Posterior cingulate gyrus (tissue), 11 donors: ENCODE results near the gene PCDHB11.
"Not testable (repeated sequence)": the region's sequence is repeated elsewhere in the genome, so short reads cannot be mapped to it uniquely, and the experiment has no call there.

Experiments
- DNase-seq, 10 donors: peaks; one replicate each; pipeline versions ENCODE4 v3.0.0 to v3.0.0-alpha.2; 2020 to 2021; ENCODE audit warnings: mixed read lengths in 3 of 10
- intact Hi-C: fragments of 100-400 bp; cut with DNase I; formaldehyde crosslinking; loops from one replicate; pipeline ENCODE4 v1.15.1; 2023

PCDHB11 gene

DNA sequence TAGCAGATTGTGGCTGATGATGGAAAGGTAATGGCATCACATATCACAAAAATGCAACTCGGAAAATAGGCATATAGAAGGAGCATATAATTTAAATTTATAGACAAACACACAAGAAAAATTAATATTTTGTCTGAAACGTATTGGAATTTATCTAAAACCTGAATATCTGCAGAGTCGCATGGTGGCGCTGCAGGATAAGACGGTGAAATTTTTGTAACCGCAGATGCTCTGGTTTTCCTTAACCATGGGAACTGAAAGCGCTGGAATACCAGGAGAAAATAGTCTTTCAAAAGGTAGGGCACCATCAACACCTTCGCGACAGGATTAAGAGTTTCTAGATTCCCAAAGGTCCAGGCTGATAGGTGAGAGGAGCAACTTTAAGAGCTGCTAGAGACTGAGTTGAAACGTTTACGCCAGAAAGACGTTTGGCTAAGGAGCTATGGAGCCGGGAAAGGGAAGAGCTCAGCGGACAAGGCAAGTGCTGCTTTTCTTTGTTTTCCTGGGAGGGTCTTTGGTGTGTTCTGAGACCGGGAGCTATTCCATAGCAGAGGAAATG is 34.8 kb downstream of the PCDHB11 start:
- intact Hi-C loops, result no loop called here
- DNase-seq, result no peak

DNA sequence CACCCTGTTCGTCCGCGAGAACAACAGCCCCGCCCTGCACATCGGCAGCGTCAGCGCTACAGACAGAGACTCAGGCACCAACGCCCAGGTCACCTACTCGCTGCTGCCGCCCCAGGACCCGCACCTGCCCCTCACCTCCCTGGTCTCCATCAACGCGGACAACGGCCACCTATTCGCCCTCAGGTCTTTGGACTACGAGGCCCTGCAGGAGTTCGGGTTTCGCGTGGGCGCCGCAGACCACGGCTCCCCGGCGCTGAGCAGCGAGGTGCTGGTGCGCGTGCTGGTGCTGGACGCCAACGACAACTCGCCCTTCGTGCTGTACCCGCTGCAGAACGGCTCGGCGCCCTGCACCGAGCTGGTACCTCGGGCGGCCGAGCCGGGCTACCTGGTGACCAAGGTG is 36.5 kb downstream of the PCDHB11 start:
- intact Hi-C loops, result not testable (repeated sequence)
- peak in 1 of 10 donors; percentile 67 for DNase-seq

DNA sequence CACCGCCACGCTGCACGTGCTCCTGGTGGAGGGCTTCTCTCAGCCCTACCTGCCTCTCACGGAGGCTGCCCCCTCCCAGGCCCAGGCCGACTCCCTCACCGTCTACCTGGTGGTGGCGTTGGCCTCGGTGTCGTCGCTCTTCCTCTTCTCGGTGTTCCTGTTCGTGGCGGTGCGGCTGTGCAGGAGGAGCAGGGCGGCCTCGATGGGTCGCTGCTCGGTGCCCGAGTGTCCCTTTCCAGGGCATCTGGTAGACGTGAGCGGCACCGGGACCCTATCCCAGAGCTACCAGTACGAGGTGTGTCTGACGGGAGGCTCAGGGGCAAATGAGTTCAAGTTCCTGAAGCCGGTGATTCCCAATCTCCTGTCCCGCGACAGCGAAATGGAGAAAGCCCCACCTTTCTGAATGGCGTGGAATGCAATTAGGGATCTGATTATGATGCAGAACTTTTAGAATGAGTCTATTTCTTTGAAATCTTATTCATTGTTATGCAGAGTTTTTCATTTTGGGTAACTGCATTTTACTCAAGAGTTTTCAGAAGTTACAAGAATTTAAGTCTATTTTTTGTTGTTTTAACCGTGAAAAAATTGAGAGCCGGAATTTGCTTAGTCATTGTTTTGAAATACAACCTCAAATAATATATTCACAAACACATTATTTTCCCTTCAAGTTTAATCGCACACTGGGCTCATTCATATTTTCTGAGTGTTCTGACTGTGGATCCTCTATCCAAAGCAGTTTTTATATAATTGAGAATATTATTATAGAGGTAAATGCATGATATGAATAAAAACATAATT is 37.3 kb downstream of the PCDHB11 start:
- intact Hi-C loops, result no loop called here
- peak in 1 of 10 donors; percentile 73 for DNase-seq

DNA sequence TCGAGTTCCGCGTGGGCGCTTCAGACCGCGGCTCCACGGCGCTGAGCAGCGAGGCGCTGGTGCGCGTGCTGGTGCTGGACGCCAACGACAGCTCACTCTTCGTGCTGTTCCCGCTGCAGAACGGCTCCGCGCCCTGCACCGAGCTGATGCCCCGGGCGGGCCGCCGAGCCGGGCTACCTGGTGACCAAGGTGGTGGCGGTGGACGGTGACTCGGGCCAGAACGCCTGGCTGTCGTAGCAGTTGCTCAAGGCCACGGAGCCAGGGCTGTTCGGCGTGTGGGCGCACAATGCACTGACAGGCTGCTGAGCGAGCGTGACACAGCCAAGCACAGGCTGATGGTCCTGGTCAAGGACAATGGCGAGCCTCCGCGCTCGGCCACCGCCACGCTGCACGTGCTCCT is 42.1 kb downstream of the PCDHB11 start:
- DNase-seq, result peak in 1 of 10 donors; percentile 66
- intact Hi-C loops, result no loop called here

DNA sequence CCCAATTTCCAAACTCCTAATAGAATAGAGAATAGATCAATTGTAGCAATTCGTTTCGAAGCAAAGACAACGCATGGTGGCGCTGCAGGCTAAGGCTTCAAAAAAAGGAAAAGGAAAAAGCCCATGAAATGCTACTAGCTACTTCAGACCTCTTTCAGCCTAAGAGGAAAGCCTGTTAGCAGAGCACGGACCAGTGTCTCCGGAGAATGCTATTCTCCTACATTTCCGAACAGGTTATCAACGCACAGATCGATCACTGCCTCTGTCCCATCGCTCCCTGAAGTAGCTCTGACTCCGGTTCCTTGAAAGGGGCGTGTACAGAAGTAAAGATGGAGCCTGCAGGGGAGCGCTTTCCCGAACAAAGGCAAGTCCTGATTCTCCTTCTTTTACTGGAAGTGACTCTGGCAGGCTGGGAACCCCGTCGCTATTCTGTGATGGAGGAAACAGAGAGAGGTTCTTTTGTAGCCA is 45.9 kb downstream of the PCDHB11 start, which contains the start of gene PCDHB15:
TSS of gene PCDHB15 (plus strand) at position 146 of the 468 bp plus-strand sequence. CDS start at position 330, 184 bp downstream.
- intact Hi-C loops, result loop anchor here (5.0 kb wide), 1 partner anchor 317 kb away; no protein-coding TSS in a partner anchor
- DNase-seq, result peak in 3 of 10 donors; percentile 30 to 41 (median 31)

DNA sequence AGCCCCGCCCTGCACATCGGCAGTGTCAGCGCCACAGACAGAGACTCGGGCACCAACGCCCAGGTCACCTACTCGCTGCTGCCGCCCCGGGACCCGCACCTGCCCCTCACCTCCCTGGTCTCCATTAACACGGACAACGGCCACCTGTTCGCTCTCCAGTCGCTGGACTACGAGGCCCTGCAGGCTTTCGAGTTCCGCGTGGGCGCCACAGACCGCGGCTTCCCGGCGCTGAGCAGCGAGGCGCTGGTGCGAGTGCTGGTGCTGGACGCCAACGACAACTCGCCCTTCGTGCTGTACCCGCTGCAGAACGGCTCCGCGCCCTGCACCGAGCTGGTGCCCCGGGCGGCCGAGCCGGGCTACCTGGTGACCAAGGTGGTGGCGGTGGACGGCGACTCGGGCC is 47.5 kb downstream of the PCDHB11 start:
- DNase-seq, result not testable (repeated sequence)
- intact Hi-C loops, result loop anchor here (5.0 kb wide), 1 partner anchor 315 kb away; no protein-coding TSS in a partner anchor

DNA sequence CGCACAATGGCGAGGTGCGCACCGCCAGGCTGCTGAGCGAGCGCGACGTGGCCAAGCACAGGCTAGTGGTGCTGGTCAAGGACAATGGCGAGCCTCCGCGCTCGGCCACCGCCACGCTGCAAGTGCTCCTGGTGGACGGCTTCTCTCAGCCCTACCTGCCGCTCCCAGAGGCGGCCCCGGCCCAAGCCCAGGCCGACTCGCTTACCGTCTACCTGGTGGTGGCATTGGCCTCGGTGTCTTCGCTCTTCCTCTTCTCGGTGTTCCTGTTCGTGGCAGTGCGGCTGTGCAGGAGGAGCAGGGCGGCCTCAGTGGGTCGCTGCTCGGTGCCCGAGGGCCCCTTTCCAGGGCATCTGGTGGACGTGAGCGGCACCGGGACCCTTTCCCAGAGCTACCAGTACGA is 48.0 kb downstream of the PCDHB11 start:
- intact Hi-C loops, result loop anchor here (5.0 kb wide), 1 partner anchor 315 kb away; no protein-coding TSS in a partner anchor
- peak in 1 of 10 donors; percentile 81 for DNase-seq

DNA sequence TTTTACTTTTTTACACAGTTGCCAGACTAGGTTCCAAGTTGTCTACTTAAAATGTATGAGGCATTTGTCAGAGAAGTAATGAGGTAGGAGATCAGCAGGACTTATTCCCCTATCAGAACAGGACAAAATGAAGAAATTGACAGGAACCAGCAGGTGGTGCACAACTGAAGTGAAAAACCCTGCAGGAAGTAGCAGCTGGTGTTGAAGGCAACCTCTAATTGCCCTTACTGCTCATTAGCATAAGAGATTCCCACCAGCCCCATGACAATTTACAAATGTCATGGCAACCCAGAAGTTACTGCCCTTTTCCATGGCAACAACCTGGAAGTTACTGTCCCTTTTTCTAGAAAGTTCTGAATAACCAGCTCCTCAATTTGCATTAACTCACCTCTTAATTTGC is 51.1 kb downstream of the PCDHB11 start:
- DNase-seq, result no peak
- intact Hi-C loops, result no loop called here
